A549 (cell line): Measurements from ENCODE around the gene DLGAP5. TPM values are rescaled to one million over a fixed set of nuclear protein-coding genes. Genes with fewer than 3 reads are reported as not detected.

Experiments used
- ATAC-seq, 2 experiments: fragments of 200-7000 bp in 1 of 2; fragments of >200 bp in 1 of 2; cut with Nextera tagmentation in 1 of 2; cut with Tn5 transposase in 1 of 2; 3 replicates each; pipeline versions ENCODE4 v1.8.0 to v1.9.1; 2018 to 2020; ENCODE audit warnings: mild to moderate bottlenecking in 1 of 2, moderate library complexity in 1 of 2
- CTCF ChIA-PET: fragments of 300-600 bp; sonication (Branson Sonifier 250); formaldehyde crosslinking; extraction: SDS; loops from one replicate; lab custom pipeline; 2021; ENCODE audit warnings: antibody characterized with exemption, inconsistent platforms; lab: Yijun Ruan, JAX
- POLR2A ChIA-PET: fragments of 350-600 bp; formaldehyde crosslinking; extraction: SDS; loops from one replicate; lab custom pipeline; 2021; ENCODE audit warnings: antibody characterized with exemption, inconsistent platforms; lab: Yijun Ruan, JAX
- DNase-seq, 2 experiments: peaks; one replicate each; pipeline versions ENCODE4 v3.0.0 to v3.0.0-alpha.2; 2011 to 2016; ENCODE audit warnings: low read depth in 1 of 2, low spot score in 1 of 2
- FAIRE-seq: peaks from 2 replicates; lab custom pipeline; 2011; peaks lifted over from hg19 to GRCh38; lab: Jason Lieb, UNC
- H3K27ac ChIP-seq, 2 experiments: fragments of >200 bp; sonication (Bioruptor Twin); formaldehyde crosslinking; 3 replicates each; pipeline ENCODE4 v1.5.1; 2016 to 2017
- H3K4me1 ChIP-seq: fragments of >200 bp; sonication (Bioruptor Twin); formaldehyde crosslinking; 3 replicates; pipeline ENCODE4 v1.6.1; 2016
- H3K4me2 ChIP-seq: fragments of >200 bp; sonication (Bioruptor Twin); formaldehyde crosslinking; 3 replicates; pipeline ENCODE4 v1.6.1; 2016
- H3K4me3 ChIP-seq: fragments of >200 bp; sonication (Bioruptor Twin); formaldehyde crosslinking; 3 replicates; pipeline ENCODE4 v1.5.1; 2016
- H3K9me3 ChIP-seq: fragments of >200 bp; sonication (Bioruptor Twin); formaldehyde crosslinking; 3 replicates; pipeline ENCODE4 v1.6.1; 2016
- CBX2 ChIP-seq: fragments of 200-600 bp; sonication (generic); IDR thresholded peaks from 2 replicates; pipeline ENCODE4 v1.6.1; 2016; ENCODE audit warnings: low read depth, mild to moderate bottlenecking, borderline replicate concordance
- CEBPB ChIP-seq, 2 experiments: fragments of >200 bp in 1 of 2; sonication (Bioruptor Twin) in 1 of 2; formaldehyde crosslinking in 1 of 2; IDR thresholded peaks; 2 replicates each; pipeline ENCODE4 v1.6.1; 2012 to 2016
- CHD2 ChIP-seq: fragments of 150-350 bp; IDR thresholded peaks from 2 replicates; pipeline ENCODE4 v1.6.1; 2014; ENCODE audit warnings: low read length; ENCODE audit not compliant: partially characterized antibody
- CHD4 ChIP-seq: fragments of 200-600 bp; sonication (generic); IDR thresholded peaks from 2 replicates; pipeline ENCODE4 v1.6.1; 2016; ENCODE audit warnings: antibody characterized with exemption, mild to moderate bottlenecking, borderline replicate concordance
- EHF ChIP-seq: fragments of 250-450 bp; sonication (Bioruptor Pico); IDR thresholded peaks from 2 replicates; pipeline ENCODE4 v1.5.0; 2020; ENCODE audit warnings: mild to moderate bottlenecking
- ESRRA ChIP-seq: fragments of 150-350 bp; IDR thresholded peaks from 2 replicates; pipeline ENCODE4 v1.6.1; 2014; ENCODE audit warnings: mild to moderate bottlenecking, low read length, borderline replicate concordance
- FOSB ChIP-seq: fragments of 250-450 bp; sonication (Bioruptor Pico); IDR thresholded peaks from 2 replicates; pipeline ENCODE4 v1.5.0; 2020; ENCODE audit warnings: mild to moderate bottlenecking, moderate library complexity
- FOSL2 ChIP-seq, 2 experiments: fragments of 450-650 bp in 1 of 2; fragments of >200 bp in 1 of 2; sonication (Bioruptor Twin) in 1 of 2; formaldehyde crosslinking; IDR thresholded peaks; 2 replicates each; pipeline versions ENCODE4 v1.5.0 to v1.6.1; 2016 to 2020; ENCODE audit warnings: mild to moderate bottlenecking in 1 of 2, moderate library complexity in 1 of 2
- FOXS1 ChIP-seq: fragments of 250-450 bp; sonication (Bioruptor Pico); IDR thresholded peaks from 2 replicates; pipeline ENCODE4 v1.5.0; 2020; ENCODE audit warnings: mild to moderate bottlenecking, moderate library complexity
- HOXA7 ChIP-seq: fragments of 250-450 bp; sonication (Bioruptor Pico); IDR thresholded peaks from 2 replicates; pipeline ENCODE4 v1.5.0; 2020; ENCODE audit warnings: mild to moderate bottlenecking, moderate library complexity
- HOXB5 ChIP-seq: fragments of 250-450 bp; sonication (Bioruptor Pico); IDR thresholded peaks from 2 replicates; pipeline ENCODE4 v1.5.0; 2020; ENCODE audit warnings: mild to moderate bottlenecking, moderate library complexity
- RAD21 ChIP-seq, 2 experiments: fragments of >200 bp in 1 of 2; sonication (Bioruptor Twin) in 1 of 2; formaldehyde crosslinking in 1 of 2; IDR thresholded peaks in 1 of 2; conservative IDR thresholded peaks in 1 of 2; 2 replicates in 1 of 2; 3 replicates in 1 of 2; pipeline ENCODE4 v1.6.1; 2012 to 2018; ENCODE audit warnings: inconsistent platforms in 1 of 2
- ZNF302 ChIP-seq: fragments of 250-450 bp; sonication (Bioruptor Pico); IDR thresholded peaks from 2 replicates; pipeline ENCODE4 v1.9.0; 2021; ENCODE audit warnings: inconsistent platforms, mild to moderate bottlenecking, moderate library complexity
- WGBS: methylation state at CpG from one replicate; pipeline ENCODE4 v1.1.6; 2017; ENCODE audit errors: missing lambda C conversion rate; 5-methylcytosine and 5-hydroxymethylcytosine counted together
- polyA plus RNA-seq, 4 experiments: library from polyadenylated mRNA; depleted of rRNA in 3 of 4; stranded (reverse); fragments of >200 nt; fragmentation: RNase III in 1 of 4; extraction: RNeasy Plus Mini Kit Qiagen cat#74134 plus additional on column Dnase treatment in 1 of 4; gene quantifications; 2 replicates in 3 of 4; 3 replicates in 1 of 4; pipeline ENCODE4 v1.2.3, GENCODE V29; 2011 to 2017
- TF ChIP-seq, protein P1 (sequence below): fragments of 450-650 bp; IDR thresholded peaks from 2 replicates; pipeline ENCODE4 v1.6.1; 2014; ENCODE audit warnings: antibody characterized with exemption
- TF ChIP-seq, protein P2 (sequence below): fragments of 250-450 bp; sonication (Bioruptor Pico); IDR thresholded peaks from 2 replicates; pipeline ENCODE4 v1.5.0; 2021; ENCODE audit warnings: mild to moderate bottlenecking, moderate library complexity, borderline replicate concordance
- TF ChIP-seq, protein P3 (sequence below): fragments of 200-600 bp; sonication (generic); IDR thresholded peaks from 2 replicates; pipeline ENCODE4 v1.6.1; 2016; ENCODE audit warnings: antibody characterized with exemption, mild to moderate bottlenecking, moderate library complexity
- TF ChIP-seq, protein P4 (sequence below): fragments of 250-450 bp; sonication (Bioruptor Pico); IDR thresholded peaks from 2 replicates; pipeline ENCODE4 v1.5.0; 2020; ENCODE audit warnings: low read depth, mild to moderate bottlenecking, moderate library complexity
- TF ChIP-seq, protein P5 (sequence below): fragments of >200 bp; sonication (Bioruptor Twin); formaldehyde crosslinking; IDR thresholded peaks from 2 replicates; pipeline ENCODE4 v1.6.1; 2016

Gene DLGAP5
- polyA plus RNA-seq, 2 of the 4 experiments (the other 2 are of a cell fraction), result 46.1 to 46.6 TPM

DNA sequence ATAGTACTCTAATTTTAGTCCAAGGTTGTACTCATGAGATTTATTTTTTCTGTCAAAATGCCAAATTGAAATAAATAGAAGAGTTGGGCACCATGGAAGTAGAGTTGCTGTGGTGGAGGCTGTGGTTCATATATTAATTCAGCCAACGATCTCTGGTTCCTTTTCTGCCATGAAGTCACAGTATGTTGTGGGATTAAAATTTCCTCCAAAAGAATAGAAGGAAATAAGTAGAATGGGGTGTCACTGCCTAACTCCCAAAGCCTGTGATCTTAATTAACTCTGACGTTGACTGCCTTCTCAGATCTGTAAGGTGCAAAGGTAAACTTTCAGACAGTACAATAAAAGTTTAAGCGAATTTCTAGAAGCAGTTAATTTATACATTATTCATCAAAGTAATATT, 42.2 kb upstream of the DLGAP5 start:
- Histone ChIP-seq H3K9me3 (no peaks in the 10 kb centered on the region), H3K27ac (no peak overlapping the region), H3K4me2 (no peak overlapping the region), H3K4me1 (no peaks in the 10 kb centered on the region), H3K4me3 (no peak overlapping the region)
- ChIA-PET CTCF (no interaction called here), POLR2A (no interaction called here)
- ATAC-seq (no peak), FAIRE-seq (no peak), DNase-seq (no peak)
- WGBS, result 13% methylated on average over 3 of the region's 3 CpGs
- TF ChIP-seq ZNF302 (CRISPR knock-in tag), result no peak
- TF ChIP-seq, protein P1, sequence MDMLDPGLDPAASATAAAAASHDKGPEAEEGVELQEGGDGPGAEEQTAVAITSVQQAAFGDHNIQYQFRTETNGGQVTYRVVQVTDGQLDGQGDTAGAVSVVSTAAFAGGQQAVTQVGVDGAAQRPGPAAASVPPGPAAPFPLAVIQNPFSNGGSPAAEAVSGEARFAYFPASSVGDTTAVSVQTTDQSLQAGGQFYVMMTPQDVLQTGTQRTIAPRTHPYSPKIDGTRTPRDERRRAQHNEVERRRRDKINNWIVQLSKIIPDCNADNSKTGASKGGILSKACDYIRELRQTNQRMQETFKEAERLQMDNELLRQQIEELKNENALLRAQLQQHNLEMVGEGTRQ, result no peak
- TF ChIP-seq, protein P2, sequence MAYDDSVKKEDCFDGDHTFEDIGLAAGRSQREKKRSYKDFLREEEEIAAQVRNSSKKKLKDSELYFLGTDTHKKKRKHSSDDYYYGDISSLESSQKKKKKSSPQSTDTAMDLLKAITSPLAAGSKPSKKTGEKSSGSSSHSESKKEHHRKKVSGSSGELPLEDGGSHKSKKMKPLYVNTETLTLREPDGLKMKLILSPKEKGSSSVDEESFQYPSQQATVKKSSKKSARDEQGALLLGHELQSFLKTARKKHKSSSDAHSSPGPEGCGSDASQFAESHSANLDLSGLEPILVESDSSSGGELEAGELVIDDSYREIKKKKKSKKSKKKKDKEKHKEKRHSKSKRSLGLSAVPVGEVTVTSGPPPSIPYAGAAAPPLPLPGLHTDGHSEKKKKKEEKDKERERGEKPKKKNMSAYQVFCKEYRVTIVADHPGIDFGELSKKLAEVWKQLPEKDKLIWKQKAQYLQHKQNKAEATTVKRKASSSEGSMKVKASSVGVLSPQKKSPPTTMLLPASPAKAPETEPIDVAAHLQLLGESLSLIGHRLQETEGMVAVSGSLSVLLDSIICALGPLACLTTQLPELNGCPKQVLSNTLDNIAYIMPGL (CRISPR knock-in tag), result no peak
- TF ChIP-seq CEBPB (IDR thresholded peaks at IDR 0.05), result no peak
- TF ChIP-seq, protein P3, sequence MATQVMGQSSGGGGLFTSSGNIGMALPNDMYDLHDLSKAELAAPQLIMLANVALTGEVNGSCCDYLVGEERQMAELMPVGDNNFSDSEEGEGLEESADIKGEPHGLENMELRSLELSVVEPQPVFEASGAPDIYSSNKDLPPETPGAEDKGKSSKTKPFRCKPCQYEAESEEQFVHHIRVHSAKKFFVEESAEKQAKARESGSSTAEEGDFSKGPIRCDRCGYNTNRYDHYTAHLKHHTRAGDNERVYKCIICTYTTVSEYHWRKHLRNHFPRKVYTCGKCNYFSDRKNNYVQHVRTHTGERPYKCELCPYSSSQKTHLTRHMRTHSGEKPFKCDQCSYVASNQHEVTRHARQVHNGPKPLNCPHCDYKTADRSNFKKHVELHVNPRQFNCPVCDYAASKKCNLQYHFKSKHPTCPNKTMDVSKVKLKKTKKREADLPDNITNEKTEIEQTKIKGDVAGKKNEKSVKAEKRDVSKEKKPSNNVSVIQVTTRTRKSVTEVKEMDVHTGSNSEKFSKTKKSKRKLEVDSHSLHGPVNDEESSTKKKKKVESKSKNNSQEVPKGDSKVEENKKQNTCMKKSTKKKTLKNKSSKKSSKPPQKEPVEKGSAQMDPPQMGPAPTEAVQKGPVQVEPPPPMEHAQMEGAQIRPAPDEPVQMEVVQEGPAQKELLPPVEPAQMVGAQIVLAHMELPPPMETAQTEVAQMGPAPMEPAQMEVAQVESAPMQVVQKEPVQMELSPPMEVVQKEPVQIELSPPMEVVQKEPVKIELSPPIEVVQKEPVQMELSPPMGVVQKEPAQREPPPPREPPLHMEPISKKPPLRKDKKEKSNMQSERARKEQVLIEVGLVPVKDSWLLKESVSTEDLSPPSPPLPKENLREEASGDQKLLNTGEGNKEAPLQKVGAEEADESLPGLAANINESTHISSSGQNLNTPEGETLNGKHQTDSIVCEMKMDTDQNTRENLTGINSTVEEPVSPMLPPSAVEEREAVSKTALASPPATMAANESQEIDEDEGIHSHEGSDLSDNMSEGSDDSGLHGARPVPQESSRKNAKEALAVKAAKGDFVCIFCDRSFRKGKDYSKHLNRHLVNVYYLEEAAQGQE, result no peak
- TF ChIP-seq ESRRA, result no peak
- TF ChIP-seq EHF (CRISPR knock-in tag), result no peak
- no peak for TF ChIP-seq RAD21 (conservative IDR thresholded peaks at IDR 0.05 in 1 of 2, IDR thresholded peaks at IDR 0.05 in 1 of 2)
- no peak for TF ChIP-seq HOXA7 (CRISPR knock-in tag)
- TF ChIP-seq CHD4, result no peak
- TF ChIP-seq HOXB5 (CRISPR knock-in tag), result no peak
- TF ChIP-seq, protein P4, sequence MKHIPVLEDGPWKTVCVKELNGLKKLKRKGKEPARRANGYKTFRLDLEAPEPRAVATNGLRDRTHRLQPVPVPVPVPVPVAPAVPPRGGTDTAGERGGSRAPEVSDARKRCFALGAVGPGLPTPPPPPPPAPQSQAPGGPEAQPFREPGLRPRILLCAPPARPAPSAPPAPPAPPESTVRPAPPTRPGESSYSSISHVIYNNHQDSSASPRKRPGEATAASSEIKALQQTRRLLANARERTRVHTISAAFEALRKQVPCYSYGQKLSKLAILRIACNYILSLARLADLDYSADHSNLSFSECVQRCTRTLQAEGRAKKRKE (CRISPR knock-in tag), result no peak
- TF ChIP-seq FOXS1, result no peak
- no peak for TF ChIP-seq CBX2
- no peak for TF ChIP-seq FOSL2 (IDR thresholded peaks at IDR 0.05)
- TF ChIP-seq FOSL2 (CRISPR knock-in tag; IDR thresholded peaks at IDR 0.05), result no peak
- TF ChIP-seq, protein P5, sequence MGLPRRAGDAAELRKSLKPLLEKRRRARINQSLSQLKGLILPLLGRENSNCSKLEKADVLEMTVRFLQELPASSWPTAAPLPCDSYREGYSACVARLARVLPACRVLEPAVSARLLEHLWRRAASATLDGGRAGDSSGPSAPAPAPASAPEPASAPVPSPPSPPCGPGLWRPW, result no peak
- TF ChIP-seq FOSB (CRISPR knock-in tag), result no peak
- no peak for TF ChIP-seq CHD2

DNA sequence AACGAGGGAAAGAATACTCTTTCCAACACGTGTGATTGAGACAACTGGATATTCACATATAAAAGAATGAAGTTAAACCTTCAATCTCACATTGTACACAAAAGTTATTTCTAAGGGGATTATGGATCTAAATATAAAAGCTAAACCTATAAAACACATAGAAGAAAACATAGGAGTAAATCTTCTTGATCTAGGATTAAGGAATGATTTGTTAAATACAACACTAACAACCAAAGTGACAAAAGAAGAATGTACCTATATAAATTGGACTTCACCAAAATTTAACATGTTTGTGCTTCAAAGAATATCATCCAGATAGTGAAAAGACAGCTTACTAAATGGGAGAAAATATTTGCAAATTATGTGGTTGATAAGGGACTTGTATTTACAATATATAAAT, 36.9 kb upstream of the DLGAP5 start:
- H3K4me2 ChIP-seq, result no peak overlapping the region
- FAIRE-seq, result no peak
- H3K4me3 ChIP-seq, result no peak overlapping the region
- DNase-seq, result no peak
- no peak overlapping the region for H3K27ac ChIP-seq
- POLR2A ChIA-PET, result no interaction called here
- CTCF ChIA-PET, result interaction anchor here (1.2 kb wide), 1 partner anchor 8 kb away, joined by 3 read pairs; no protein-coding TSS in a partner anchor
- TF ChIP-seq, protein P3, result no peak
- TF ChIP-seq, all 56 proteins: peak for 0
- Histone ChIP-seq H3K4me1 (no peaks in the 10 kb centered on the region), H3K9me3 (peaks cover 28% of the 10 kb centered on the region)
- WGBS, result 65% methylated on average over 2 of the region's 2 CpGs
- no peak for ATAC-seq
